WTC11 (cell line): Measurements from ENCODE around the gene UCN3. TPM values are rescaled to one million over a fixed set of nuclear protein-coding genes. Genes with fewer than 3 reads are reported as not detected.

ENCODE experiments used
- ATAC-seq: fragments of 200-7000 bp; cut with Tn5 transposase; 2 replicates; pipeline ENCODE4 v1.10.0; 2021; ENCODE audit warnings: mild to moderate bottlenecking, moderate library complexity
- CTCF ChIA-PET: fragments of 300-600 bp; sonication (Branson Sonifier 250); formaldehyde crosslinking; loops from one replicate; lab custom pipeline; 2021; ENCODE audit warnings: antibody characterized with exemption; lab: Charles Lee
- POLR2A ChIA-PET: fragments of 350-600 bp; sonication (Branson Sonifier 250); formaldehyde crosslinking; loops from one replicate; lab custom pipeline; 2021; ENCODE audit warnings: antibody characterized with exemption; lab: Charles Lee
- DNase-seq: peaks from one replicate; pipeline ENCODE4 v3.0.0; 2021; ENCODE audit warnings: low spot score
- H3K27ac Mint-ChIP-seq: 2 replicates; pipeline ENCODE4 v1.8.0; 2021; ENCODE audit warnings: mixed read lengths
- H3K27me3 Mint-ChIP-seq: 2 replicates; pipeline ENCODE4 v1.8.0; 2021; ENCODE audit warnings: low read depth, mild to moderate bottlenecking, moderate library complexity, mixed read lengths
- H3K36me3 Mint-ChIP-seq: 2 replicates; pipeline ENCODE4 v1.8.0; 2021; ENCODE audit warnings: mixed read lengths
- H3K4me1 Mint-ChIP-seq: 2 replicates; pipeline ENCODE4 v1.8.0; 2022; ENCODE audit warnings: mixed read lengths
- H3K4me3 Mint-ChIP-seq: 2 replicates; pipeline ENCODE4 v1.8.0; 2021; ENCODE audit warnings: mild to moderate bottlenecking, moderate library complexity, mixed read lengths
- H3K9me3 Mint-ChIP-seq: 2 replicates; pipeline ENCODE4 v1.8.0; 2021; ENCODE audit warnings: mixed read lengths
- ATF1 ChIP-seq: sonication (generic); formaldehyde crosslinking; IDR thresholded peaks from 2 replicates; pipeline ENCODE4 v1.8.1; 2023; ENCODE audit warnings: mild to moderate bottlenecking, moderate library complexity, missing genetic modification reagents
- ATF3 ChIP-seq: sonication (generic); formaldehyde crosslinking; conservative IDR thresholded peaks from 2 replicates; pipeline ENCODE4 v1.8.1; 2022; ENCODE audit warnings: mild to moderate bottlenecking, missing genetic modification reagents
- ATF6 ChIP-seq: sonication (generic); formaldehyde crosslinking; IDR thresholded peaks from 2 replicates; pipeline ENCODE4 v1.8.1; 2023; ENCODE audit warnings: mild to moderate bottlenecking, missing genetic modification reagents
- CREM ChIP-seq: sonication (generic); formaldehyde crosslinking; IDR thresholded peaks from 2 replicates; pipeline ENCODE4 v1.8.1; 2022; ENCODE audit warnings: mild to moderate bottlenecking, missing genetic modification reagents, moderate library complexity
- E2F1 ChIP-seq: sonication (generic); formaldehyde crosslinking; IDR thresholded peaks from 2 replicates; pipeline ENCODE4 v1.8.0; 2022; ENCODE audit warnings: mild to moderate bottlenecking, missing genetic modification reagents
- E2F5 ChIP-seq: sonication (generic); formaldehyde crosslinking; IDR thresholded peaks from 2 replicates; pipeline ENCODE4 v1.8.1; 2022; ENCODE audit warnings: mild to moderate bottlenecking, moderate library complexity, missing genetic modification reagents
- ESRRA ChIP-seq: sonication (generic); formaldehyde crosslinking; IDR thresholded peaks from 2 replicates; pipeline ENCODE4 v1.8.1; 2022; ENCODE audit warnings: mild to moderate bottlenecking, missing genetic modification reagents, borderline replicate concordance
- FOXJ3 ChIP-seq: sonication (generic); formaldehyde crosslinking; IDR thresholded peaks from 2 replicates; pipeline ENCODE4 v1.9.0; 2021; ENCODE audit warnings: missing genetic modification reagents, mild to moderate bottlenecking, borderline replicate concordance
- FOXP1 ChIP-seq: sonication (generic); formaldehyde crosslinking; IDR thresholded peaks from 2 replicates; pipeline ENCODE4 v1.8.0; 2022; ENCODE audit warnings: missing genetic modification reagents, mild to moderate bottlenecking, moderate library complexity, borderline replicate concordance
- GABPB1 ChIP-seq: sonication (generic); formaldehyde crosslinking; IDR thresholded peaks from 2 replicates; pipeline ENCODE4 v1.8.1; 2023; ENCODE audit warnings: mild to moderate bottlenecking, missing genetic modification reagents
- GRHL2 ChIP-seq: fragments of 250-450 bp; sonication (Bioruptor Pico); IDR thresholded peaks from 2 replicates; pipeline ENCODE4 v1.8.0; 2022; ENCODE audit warnings: mild to moderate bottlenecking, moderate library complexity; ENCODE audit not compliant: insufficient replicate concordance, severe bottlenecking
- JUN ChIP-seq: sonication (generic); formaldehyde crosslinking; IDR thresholded peaks from 2 replicates; pipeline ENCODE4 v1.8.0; 2023; ENCODE audit warnings: mild to moderate bottlenecking, missing genetic modification reagents
- KAT7 ChIP-seq: sonication (generic); formaldehyde crosslinking; IDR thresholded peaks from 2 replicates; pipeline ENCODE4 v1.8.1; 2023; ENCODE audit warnings: missing genetic modification reagents, mild to moderate bottlenecking, borderline replicate concordance
- NFYB ChIP-seq: sonication (generic); formaldehyde crosslinking; conservative IDR thresholded peaks from 2 replicates; pipeline ENCODE4 v1.8.0; 2022; ENCODE audit warnings: low read depth, missing genetic modification reagents
- OVOL2 ChIP-seq: fragments of 250-450 bp; sonication (Bioruptor Pico); IDR thresholded peaks from 2 replicates; pipeline ENCODE4 v1.9.0; 2021; ENCODE audit warnings: mild to moderate bottlenecking, borderline replicate concordance
- PRDM15 ChIP-seq: sonication (generic); formaldehyde crosslinking; IDR thresholded peaks from 2 replicates; pipeline ENCODE4 v1.8.0; 2022; ENCODE audit warnings: missing genetic modification reagents
- PRRX2 ChIP-seq: fragments of 250-450 bp; sonication (Bioruptor Pico); IDR thresholded peaks from 2 replicates; pipeline ENCODE4 v1.8.0; 2021; ENCODE audit warnings: mild to moderate bottlenecking
- SMAD3 ChIP-seq: sonication (generic); formaldehyde crosslinking; IDR thresholded peaks from 2 replicates; pipeline ENCODE4 v1.8.0; 2022; ENCODE audit warnings: missing genetic modification reagents, mild to moderate bottlenecking, borderline replicate concordance
- TEAD4 ChIP-seq: sonication (generic); formaldehyde crosslinking; IDR thresholded peaks from 2 replicates; pipeline ENCODE4 v1.8.0; 2022; ENCODE audit warnings: mild to moderate bottlenecking, missing genetic modification reagents
- TP53 ChIP-seq: sonication (generic); formaldehyde crosslinking; IDR thresholded peaks from 2 replicates; pipeline ENCODE4 v1.8.1; 2023; ENCODE audit warnings: mild to moderate bottlenecking, missing genetic modification reagents
- ZNF396 ChIP-seq: fragments of 250-450 bp; sonication (Bioruptor Pico); IDR thresholded peaks from 2 replicates; pipeline ENCODE4 v1.8.0; 2021; ENCODE audit warnings: mild to moderate bottlenecking, moderate library complexity, borderline replicate concordance
- ZNF512 ChIP-seq: sonication (generic); formaldehyde crosslinking; IDR thresholded peaks from 2 replicates; pipeline ENCODE4 v1.8.1; 2022; ENCODE audit warnings: missing genetic modification reagents, borderline replicate concordance
- total RNA-seq: library from RNA; stranded (reverse); gene quantifications from 3 replicates; pipeline ENCODE4 v1.2.3, GENCODE V29; 2021

The UCN3 gene
- total RNA-seq, 1 experiment from 2014 or later, result not detected

GRCh38 chr10:5365928-5366327 lies 1.2 kb downstream of the UCN3 start:
- ATAC-seq (no peak), DNase-seq (no peak)
- Mint-ChIP-seq H3K4me3 (no peak overlapping the region), H3K36me3 (peaks cover 6% of the 10 kb centered on the region), H3K4me1 (no peaks in the 10 kb centered on the region), H3K27ac (no peak overlapping the region), H3K27me3 (no peaks in the 10 kb centered on the region), H3K9me3 (peaks cover 21% of the 10 kb centered on the region)
- ChIA-PET CTCF (no interaction called here), POLR2A (no interaction called here)
- no peak for TF ChIP-seq NFYB (CRISPR knock-in tag)
- no peak for TF ChIP-seq OVOL2 (CRISPR knock-in tag)
- TF ChIP-seq PRRX2, result no peak
- TF ChIP-seq PRDM15, result no peak
- no peak for TF ChIP-seq ATF1
- TF ChIP-seq GABPB1 (CRISPR knock-in tag), result no peak
- TF ChIP-seq E2F1, result no peak
- no peak for TF ChIP-seq CREM
- TF ChIP-seq TP53 (CRISPR knock-in tag), result no peak
- no peak for TF ChIP-seq ATF6
- TF ChIP-seq FOXJ3, result no peak
- no peak for TF ChIP-seq TEAD4 (CRISPR knock-in tag)
- no peak for TF ChIP-seq ZNF512 (CRISPR knock-in tag)
- no peak for TF ChIP-seq ATF3 (CRISPR knock-in tag)
- TF ChIP-seq JUN, result no peak
- TF ChIP-seq ZNF396 (CRISPR knock-in tag), result no peak

- Mint-ChIP-seq H3K9me3 (peaks cover 36% of the 10 kb centered on the region), H3K4me1 (peaks cover 4% of the 10 kb centered on the region; the same call in 1 of the 2 replicates)
- CTCF ChIA-PET, result no interaction called here
These were observed 4.8 kb downstream of the UCN3 start for GRCh38 chr10:5369362-5370158.

More at GRCh38 chr10:5369362-5370158, 4.8 kb downstream of the UCN3 start:
- Mint-ChIP-seq H3K4me3 (no peak overlapping the region), H3K36me3 (peaks cover 15% of the 10 kb centered on the region), H3K27ac (no peak overlapping the region)
- ATAC-seq (no peak), DNase-seq (no peak)
- TF ChIP-seq SMAD3 (no peak), FOXP1 (CRISPR knock-in tag) (no peak), TP53 (CRISPR knock-in tag) (no peak), OVOL2 (CRISPR knock-in tag) (no peak), KAT7 (no peak), GRHL2 (no peak), ESRRA (CRISPR knock-in tag) (no peak), ATF1 (no peak), E2F5 (no peak)
- TF ChIP-seq, all 79 proteins: peak for 0
- no peaks in the 10 kb centered on the region for H3K27me3 Mint-ChIP-seq
- POLR2A ChIA-PET, result no interaction called here
